GM19324 (cell line): ENCODE measurements around the gene GOLPH3.
"Not testable (repeated sequence)": the region's sequence is repeated elsewhere in the genome, so short reads cannot be mapped to it uniquely, and the experiment has no call there.

ENCODE experiments used
- ATAC-seq: cut with Tn5 transposase; IDR thresholded peaks from one replicate; pipeline ENCODE4 v1.9.1; 2021; ENCODE audit warnings: mild to moderate bottlenecking, moderate library complexity; ENCODE audit not compliant: unreplicated experiment, low FRiP score

The GOLPH3 gene

GRCh38 chr5:32172186-32172911 lies 1.8 kb downstream of the GOLPH3 start:
- not testable (repeated sequence) for ATAC-seq

GRCh38 chr5:32170303-32171151 lies 3.6 kb downstream of the GOLPH3 start:
- no peak for ATAC-seq

- ATAC-seq: no peak
Measured at GRCh38 chr5:32168460-32169033, 5.6 kb downstream of the GOLPH3 start.

- ATAC-seq: no peak
Measured at GRCh38 chr5:32165597-32165996, 8.5 kb downstream of the GOLPH3 start.

- no peak for ATAC-seq
Measured at GRCh38 chr5:32163785-32164184, 10.3 kb downstream of the GOLPH3 start.

GRCh38 chr5:32163053-32163452 lies 11.1 kb downstream of the GOLPH3 start:
- ATAC-seq: no peak

- ATAC-seq: no peak
Measured at GRCh38 chr5:32160228-32160627, 13.9 kb downstream of the GOLPH3 start.

- ATAC-seq: no peak
Measured at GRCh38 chr5:32159328-32160072, 14.6 kb downstream of the GOLPH3 start.

GRCh38 chr5:32158679-32158975 lies 15.5 kb downstream of the GOLPH3 start:
- no peak for ATAC-seq

- no peak for ATAC-seq
Measured at GRCh38 chr5:32157078-32157477, 17.0 kb downstream of the GOLPH3 start.

- no peak for ATAC-seq
Measured at GRCh38 chr5:32156635-32157034, 17.5 kb downstream of the GOLPH3 start.

- no peak for ATAC-seq
Measured at GRCh38 chr5:32155211-32155610, 18.9 kb downstream of the GOLPH3 start.

- ATAC-seq: no peak
Measured at GRCh38 chr5:32153723-32154122, 20.4 kb downstream of the GOLPH3 start.

GRCh38 chr5:32151198-32151597 lies 22.9 kb downstream of the GOLPH3 start:
- ATAC-seq: no peak

GRCh38 chr5:32150366-32150765 lies 23.8 kb downstream of the GOLPH3 start:
- no peak for ATAC-seq

GRCh38 chr5:32147959-32148358 lies 26.2 kb downstream of the GOLPH3 start:
- no peak for ATAC-seq

GRCh38 chr5:32147236-32147635 lies 26.9 kb downstream of the GOLPH3 start:
- ATAC-seq: no peak

GRCh38 chr5:32145378-32145777 lies 28.7 kb downstream of the GOLPH3 start:
- ATAC-seq: no peak

GRCh38 chr5:32144378-32145207 lies 29.5 kb downstream of the GOLPH3 start:
- ATAC-seq: no peak
